IMR-90 (cell line): ENCODE data around the gene TRABD. TPM values are rescaled to one million over a fixed set of nuclear protein-coding genes. Genes with fewer than 3 reads are reported as not detected.

Source experiments
- ATAC-seq: fragments of 200-7000 bp; cut with Tn5 transposase; 2 replicates; pipeline ENCODE4 v1.9.1; 2020; ENCODE audit warnings: low read depth, mild to moderate bottlenecking, moderate library complexity
- BruUV-seq: library from RNA; stranded (reverse); fragments of 400-500 nt; replicated peaks from 2 replicates; lab custom pipeline; 2021; lab: Mats Ljungman, UMichigan
- CTCF ChIA-PET: fragments of 300-600 bp; formaldehyde crosslinking; extraction: SDS; loops from one replicate; lab custom pipeline; 2021; ENCODE audit warnings: antibody characterized with exemption; lab: Yijun Ruan, JAX
- POLR2A ChIA-PET: fragments of 300-600 bp; sonication (Branson Sonifier 250); formaldehyde crosslinking; loops from one replicate; lab custom pipeline; 2022; ENCODE audit warnings: antibody characterized with exemption; ENCODE audit not compliant: unreplicated experiment; lab: Charles Lee
- DNase-seq: peaks from one replicate; pipeline ENCODE4 v3.0.0; 2013
- H2AFZ ChIP-seq: replicated peaks from 2 replicates; pipeline ENCODE3; 2013; ENCODE audit warnings: low read length, mild to moderate bottlenecking; ENCODE audit not compliant: poor library complexity
- H2AK5ac ChIP-seq: 2 replicates; pipeline ENCODE4 v1.6.1; 2013; ENCODE audit warnings: low read depth, low read length, inconsistent platforms
- H2AK9ac ChIP-seq: replicated peaks from 2 replicates; pipeline ENCODE3; 2013; ENCODE audit warnings: mild to moderate bottlenecking, low read depth, low read length, moderate library complexity; ENCODE audit not compliant: poor library complexity
- H2BK120ac ChIP-seq: 2 replicates; pipeline ENCODE4 v1.6.1; 2013; ENCODE audit warnings: low read depth, low read length, inconsistent platforms
- H2BK15ac ChIP-seq: 3 replicates; pipeline ENCODE4 v1.6.1; 2013; ENCODE audit warnings: low read depth, low read length, inconsistent platforms
- H2BK20ac ChIP-seq: 2 replicates; pipeline ENCODE4 v1.6.1; 2013; ENCODE audit warnings: low read depth, mild to moderate bottlenecking, inconsistent platforms, low read length, moderate library complexity
- H2BK5ac ChIP-seq: 2 replicates; pipeline ENCODE4 v1.6.1; 2013; ENCODE audit warnings: mild to moderate bottlenecking, low read depth, low read length, inconsistent platforms; ENCODE audit not compliant: poor library complexity, severe bottlenecking
- H3K14ac ChIP-seq: replicated peaks from 2 replicates; pipeline ENCODE4 v1.6.1; 2013; ENCODE audit warnings: low read depth, low read length, inconsistent platforms
- H3K18ac ChIP-seq: 2 replicates; pipeline ENCODE4 v1.6.1; 2013; ENCODE audit warnings: low read depth, low read length, control low read depth
- H3K23ac ChIP-seq: 2 replicates; pipeline ENCODE4 v1.6.1; 2013; ENCODE audit warnings: low read depth, low read length, inconsistent platforms
- H3K27ac ChIP-seq: 2 replicates; pipeline ENCODE4 v1.5.1; 2013; ENCODE audit warnings: mild to moderate bottlenecking, control low read depth, low read length; ENCODE audit not compliant: insufficient read depth
- H3K27me3 ChIP-seq: 2 replicates; pipeline ENCODE4 v1.6.1; 2013; ENCODE audit warnings: low read length; ENCODE audit not compliant: control insufficient read depth, insufficient read depth
- H3K36me3 ChIP-seq: 2 replicates; pipeline ENCODE4 v1.6.1; 2013; ENCODE audit warnings: low read length, mixed read lengths; ENCODE audit not compliant: control insufficient read depth, insufficient read depth
- H3K4ac ChIP-seq: 2 replicates; pipeline ENCODE4 v1.6.1; 2013; ENCODE audit warnings: low read depth, low read length, inconsistent platforms
- H3K4me1 ChIP-seq: 2 replicates; pipeline ENCODE4 v1.6.1; 2013; ENCODE audit warnings: low read length, mixed read lengths; ENCODE audit not compliant: control insufficient read depth, insufficient read depth
- H3K4me2 ChIP-seq: 2 replicates; pipeline ENCODE4 v1.6.1; 2013; ENCODE audit warnings: low read depth, mild to moderate bottlenecking, control low read depth, low read length, moderate library complexity
- H3K4me3 ChIP-seq: 2 replicates; pipeline ENCODE4 v1.5.1; 2013; ENCODE audit warnings: low read depth, mild to moderate bottlenecking, control low read depth, low read length, moderate library complexity; ENCODE audit not compliant: insufficient read depth
- H3K56ac ChIP-seq: 2 replicates; pipeline ENCODE4 v1.6.1; 2013; ENCODE audit warnings: low read length, inconsistent platforms; ENCODE audit not compliant: insufficient read depth; ENCODE audit errors: extremely low read depth
- H3K79me1 ChIP-seq, 2 experiments: 2 replicates each; pipeline ENCODE4 v1.6.1; 2013; ENCODE audit warnings: low read length in 2 of 2, inconsistent platforms in 1 of 2, low read depth in 1 of 2
- H3K9ac ChIP-seq: 2 replicates; pipeline ENCODE4 v1.6.1; 2013; ENCODE audit warnings: low read depth, low read length, control low read depth
- H3K9me1 ChIP-seq: 2 replicates; pipeline ENCODE4 v1.6.1; 2013; ENCODE audit warnings: low read length, inconsistent platforms; ENCODE audit not compliant: insufficient read depth
- H3K9me3 ChIP-seq: 2 replicates; pipeline ENCODE4 v1.6.1; 2013; ENCODE audit warnings: low read length; ENCODE audit not compliant: control insufficient read depth, insufficient read depth
- H4K20me1 ChIP-seq: 2 replicates; pipeline ENCODE4 v1.6.1; 2013; ENCODE audit warnings: low read length, inconsistent platforms; ENCODE audit not compliant: insufficient read depth
- H4K5ac ChIP-seq: 2 replicates; pipeline ENCODE4 v1.6.1; 2013; ENCODE audit warnings: mild to moderate bottlenecking, low read depth, low read length, control low read depth
- H4K8ac ChIP-seq, 2 experiments: 2 replicates each; pipeline ENCODE4 v1.6.1; 2013; ENCODE audit warnings: low read depth in 2 of 2, low read length in 2 of 2, control low read depth in 1 of 2, inconsistent platforms in 1 of 2
- H4K91ac ChIP-seq: 2 replicates; pipeline ENCODE4 v1.6.1; 2013; ENCODE audit warnings: low read depth, low read length, inconsistent platforms; ENCODE audit not compliant: insufficient read depth
- BHLHE40 ChIP-seq: fragments of 150-350 bp; IDR thresholded peaks from 2 replicates; pipeline ENCODE4 v1.6.1; 2016; ENCODE audit warnings: mild to moderate bottlenecking, low read depth, low read length
- CHD1 ChIP-seq: IDR thresholded peaks from 2 replicates; pipeline ENCODE4 v1.6.1; 2012; ENCODE audit warnings: low read depth, low read length, improper control_type of control experiment
- RAD21 ChIP-seq: IDR thresholded peaks from 2 replicates; pipeline ENCODE4 v1.6.1; 2012; ENCODE audit warnings: low read length, improper control_type of control experiment
- WGBS, 2 experiments: methylation state at CpG; one replicate each; pipeline versions ENCODE4 v1.1.5 to v1.1.7; 2013; ENCODE audit warnings: missing lambda C conversion rate in 2 of 2; ENCODE audit not compliant: insufficient read length in 1 of 2; ENCODE audit errors: extremely low coverage in 2 of 2; 5-methylcytosine and 5-hydroxymethylcytosine counted together
- dilution Hi-C: fragments of 300-500 bp; cut with HindIII; formaldehyde crosslinking; loops from one replicate; pipeline ENCODE4 v1.14.3; 2018; ENCODE audit warnings: low sequenced_read_pairs; ENCODE audit not compliant: unreplicated experiment
- in situ Hi-C: fragments of 300-500 bp; cut with MboI; formaldehyde crosslinking; loops from 3 replicates; pipeline ENCODE4 v1.14.3; 2019; ENCODE audit warnings: low sequenced_read_pairs, inconsistent platforms, mixed read lengths
- intact Hi-C: fragments of 100-400 bp; cut with micrococcal nuclease; formaldehyde crosslinking; loops from 2 replicates; pipeline ENCODE4 v1.10.0; 2022
- polyA plus RNA-seq, 3 experiments: library from polyadenylated mRNA; depleted of rRNA; stranded (reverse); fragments of >200 nt; gene quantifications; 2 replicates each; pipeline ENCODE4 v1.2.3, GENCODE V29; 2012; ENCODE audit warnings: low replicate concordance in 1 of 3
- total RNA-seq: library from RNA; depleted of rRNA; stranded (reverse); fragments of >200 nt; gene quantifications from 2 replicates; pipeline ENCODE4 v1.2.3, GENCODE V29; 2012

TRABD gene
- total and polyA plus RNA-seq, 2 of the 4 experiments (the other 2 are of a cell fraction), result 13.4 to 42.7 TPM

GRCh38 chr22:50192436-50193204, 6.9 kb downstream of the TRABD start:
- H3K56ac ChIP-seq, result no peak overlapping the region
- H2AFZ ChIP-seq, result no peak overlapping the region
- no peak overlapping the region for H4K91ac ChIP-seq
- H3K9ac ChIP-seq, result no peak overlapping the region
- no peak overlapping the region for H2AK5ac ChIP-seq
- in situ Hi-C loops, result no loop called here
- no peak overlapping the region for H4K8ac ChIP-seq
- no peak overlapping the region for H2AK9ac ChIP-seq
- H3K9me1 ChIP-seq, result 0 out of 2 replicates have a peak, but pooled peaks cover 3% of the 10 kb centered on the region
- peaks cover 32% of the 10 kb centered on the region for H3K36me3 ChIP-seq
- H2BK20ac ChIP-seq, result no peak overlapping the region
- no peak for DNase-seq
- ATAC-seq, result no peak
- CTCF ChIA-PET, result no interaction called here
- peaks cover 39% of the 10 kb centered on the region for H4K20me1 ChIP-seq
- WGBS, 2 experiments, result 98% methylated on average over 7 of the region's 25 CpGs; no CpG with 5 or more reads in 1 of the 2 experiments
- no peak overlapping the region for H3K4me3 ChIP-seq
- H4K5ac ChIP-seq, result no peak overlapping the region
- no peak overlapping the region for H2BK5ac ChIP-seq
- no peak overlapping the region for H3K4me2 ChIP-seq
- H2BK15ac ChIP-seq, result no peak overlapping the region
- peaks cover 14 to 55% of the 10 kb centered on the region in 2 experiments for H3K79me1 ChIP-seq
- H3K9me3 ChIP-seq, result no peaks in the 10 kb centered on the region
- H3K27me3 ChIP-seq, result no peaks in the 10 kb centered on the region
- H3K14ac ChIP-seq, result no peak overlapping the region
- dilution Hi-C loops, result no loop called here
- no peak overlapping the region for H3K18ac ChIP-seq
- intact Hi-C loops, result no loop called here
- no peak overlapping the region for H3K23ac ChIP-seq
- H3K4me1 ChIP-seq, result peaks cover 13% of the 10 kb centered on the region; the same call in 1 of the 2 replicates
- no peak overlapping the region for H3K4ac ChIP-seq
- no peak overlapping the region for H2BK120ac ChIP-seq
- no TSS peak for BruUV-seq
- POLR2A ChIA-PET, result no interaction called here
- TF ChIP-seq RAD21, result no peak
- TF ChIP-seq CHD1, result no peak
- TF ChIP-seq BHLHE40, result no peak
- H3K27ac ChIP-seq, result no peak overlapping the region
